DND-41 (cell line): ENCODE data around the gene ACAA1.

Source experiments
- ATAC-seq: fragments of 200-7000 bp; cut with Tn5 transposase; 3 replicates; pipeline ENCODE4 v1.9.1; 2021; ENCODE audit warnings: low read depth; ENCODE audit not compliant: insufficient read depth
- DNase-seq: peaks from one replicate; pipeline ENCODE4 v3.0.0-alpha.2; 2020
- H2AFZ ChIP-seq: 2 replicates; pipeline ENCODE4 v1.6.0; 2012; ENCODE audit warnings: low read depth, low read length
- H3K27ac ChIP-seq: 2 replicates; pipeline ENCODE4 v1.5.1; 2012; ENCODE audit warnings: low read length, inconsistent platforms
- H3K27me3 ChIP-seq: fragments of 200-600 bp; sonication (generic); 2 replicates; pipeline ENCODE4 v1.6.0; 2012; ENCODE audit warnings: low read length, mild to moderate bottlenecking, inconsistent platforms; ENCODE audit not compliant: insufficient read depth, poor library complexity
- H3K36me3 ChIP-seq: 2 replicates; pipeline ENCODE4 v1.5.1; 2012; ENCODE audit warnings: low read length, inconsistent platforms; ENCODE audit not compliant: insufficient read depth
- H3K4me1 ChIP-seq: 2 replicates; pipeline ENCODE4 v1.5.1; 2012; ENCODE audit warnings: mild to moderate bottlenecking, low read length; ENCODE audit not compliant: insufficient read depth
- H3K4me2 ChIP-seq: 2 replicates; pipeline ENCODE4 v1.6.0; 2012; ENCODE audit warnings: mild to moderate bottlenecking, moderate library complexity, low read length, inconsistent platforms; ENCODE audit not compliant: insufficient read depth
- H3K4me3 ChIP-seq, 2 experiments: fragments of 200-600 bp in 1 of 2; shearing (Covaris generic) in 1 of 2; 2 replicates each; pipeline ENCODE4 v1.5.1; 2012 to 2016; ENCODE audit warnings: inconsistent platforms in 2 of 2, low read length in 2 of 2, mild to moderate bottlenecking in 2 of 2, low read depth in 1 of 2, moderate library complexity in 1 of 2
- H3K79me2 ChIP-seq: 2 replicates; pipeline ENCODE4 v1.6.0; 2012; ENCODE audit warnings: low read length, inconsistent platforms; ENCODE audit not compliant: insufficient read depth
- H3K9ac ChIP-seq: 2 replicates; pipeline ENCODE4 v1.6.0; 2012; ENCODE audit warnings: low read depth, mild to moderate bottlenecking, inconsistent platforms, low read length, moderate library complexity
- H3K9me3 ChIP-seq: 2 replicates; pipeline ENCODE4 v1.5.1; 2012; ENCODE audit warnings: low read length, moderate library complexity, mild to moderate bottlenecking, inconsistent platforms; ENCODE audit not compliant: insufficient read depth, severe bottlenecking
- H4K20me1 ChIP-seq: 2 replicates; pipeline ENCODE4 v1.6.0; 2012; ENCODE audit warnings: low read length; ENCODE audit not compliant: insufficient read depth
- CTCF ChIP-seq: IDR thresholded peaks from 2 replicates; pipeline ENCODE4 v1.5.1; 2012; ENCODE audit warnings: borderline replicate concordance, low read length, moderate library complexity, mild to moderate bottlenecking; ENCODE audit not compliant: poor library complexity, severe bottlenecking; ENCODE audit errors: extremely low read depth
- EZH2 ChIP-seq: IDR thresholded peaks from 3 replicates; pipeline ENCODE4 v1.6.1; 2012; ENCODE audit warnings: borderline replicate concordance, low read depth, mild to moderate bottlenecking, moderate library complexity, low read length, inconsistent platforms; ENCODE audit not compliant: severe bottlenecking

Gene ACAA1

GRCh38 chr3:38095669-38096483 lies 41.1 kb downstream of the ACAA1 start:
- H3K4me1 ChIP-seq = no peaks in the 10 kb centered on the region
- no peak overlapping the region for H3K4me3 ChIP-seq
- H3K27ac ChIP-seq = no peak overlapping the region
- H3K9ac ChIP-seq = no peak overlapping the region
- H3K27me3 ChIP-seq = peaks cover 32% of the 10 kb centered on the region
- no peaks in the 10 kb centered on the region for H3K9me3 ChIP-seq
- H3K79me2 ChIP-seq = no peaks in the 10 kb centered on the region
- no peak for DNase-seq
- no peak overlapping the region for H3K4me2 ChIP-seq
- H3K36me3 ChIP-seq = no peaks in the 10 kb centered on the region
- no peak overlapping the region for H2AFZ ChIP-seq
- ATAC-seq = no peak
- no peaks in the 10 kb centered on the region for H4K20me1 ChIP-seq
- no peak for TF ChIP-seq CTCF
- TF ChIP-seq EZH2 = no peak

- H3K27ac ChIP-seq = no peak overlapping the region
- H2AFZ ChIP-seq = no peak overlapping the region
- H3K9ac ChIP-seq = no peak overlapping the region
- ATAC-seq (no peak), DNase-seq (no peak)
- no peaks in the 10 kb centered on the region for H3K4me1 ChIP-seq
- no peaks in the 10 kb centered on the region for H4K20me1 ChIP-seq
- H3K4me3 ChIP-seq = no peak overlapping the region
- H3K9me3 ChIP-seq = no peaks in the 10 kb centered on the region
- peaks cover 29% of the 10 kb centered on the region for H3K27me3 ChIP-seq
- TF ChIP-seq CTCF = no peak
- TF ChIP-seq EZH2 = no peak
- H3K36me3 ChIP-seq = no peaks in the 10 kb centered on the region
- no peak overlapping the region for H3K4me2 ChIP-seq
- H3K79me2 ChIP-seq = no peaks in the 10 kb centered on the region
These were observed 41.9 kb downstream of the ACAA1 start for GRCh38 chr3:38094999-38095398.

DNA sequence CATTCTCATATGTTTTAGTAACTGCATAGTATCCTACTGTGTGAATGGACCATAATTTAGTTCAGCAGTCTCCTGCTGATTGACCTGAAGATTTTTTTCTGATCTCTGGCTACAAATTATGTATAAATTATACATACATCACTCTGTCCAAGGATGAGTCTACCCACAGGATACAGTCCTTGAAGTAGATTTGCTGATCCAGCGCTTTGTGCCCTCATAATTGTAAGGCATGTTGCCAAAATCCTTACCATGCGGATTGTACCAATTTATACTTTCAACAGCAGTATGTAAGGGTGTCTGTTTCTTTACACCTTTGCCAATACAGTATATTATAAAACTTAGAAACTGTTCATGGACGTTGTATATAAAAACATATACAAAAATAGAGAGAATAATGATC lies 46.5 kb downstream of the ACAA1 start:
- H3K9me3 ChIP-seq = no peaks in the 10 kb centered on the region
- no peaks in the 10 kb centered on the region for H3K79me2 ChIP-seq
- no peak overlapping the region for H3K4me3 ChIP-seq
- no peaks in the 10 kb centered on the region for H3K4me1 ChIP-seq
- no peaks in the 10 kb centered on the region for H4K20me1 ChIP-seq
- H3K9ac ChIP-seq = no peak overlapping the region
- H2AFZ ChIP-seq = no peak overlapping the region
- no peaks in the 10 kb centered on the region for H3K36me3 ChIP-seq
- no peak for TF ChIP-seq EZH2
- TF ChIP-seq CTCF = no peak
- ATAC-seq = no peak
- H3K27me3 ChIP-seq = no peaks in the 10 kb centered on the region
- no peak for DNase-seq
- H3K4me2 ChIP-seq = no peak overlapping the region
- H3K27ac ChIP-seq = no peak overlapping the region
